SK-MEL-5 (cell line): ENCODE results near the gene ITPR3. TPM values are rescaled to one million over a fixed set of nuclear protein-coding genes. Genes with fewer than 3 reads are reported as not detected.

Experiments used
- DNase-seq: peaks from one replicate; pipeline ENCODE4 v3.0.0-alpha.2; 2016; ENCODE audit warnings: low read depth, low spot score
- in situ Hi-C: cut with HindIII; loops from 2 replicates; pipeline ENCODE4 v1.10.0; 2016; ENCODE audit warnings: low sequenced_read_pairs, high pct_unique_total_duplicates, low pct_unique_long_range_greater_than_20kb
- total RNA-seq: library from RNA; depleted of rRNA; stranded (reverse); fragments of >200 nt; shearing (Covaris generic); gene quantifications from 2 replicates; pipeline ENCODE4 v1.2.3, GENCODE V29; 2014

Gene ITPR3
- total RNA-seq, 1 experiment from 2014 or later: 4.3 TPM

GRCh38 chr6:33727932-33728331 is 106.8 kb downstream of the ITPR3 start:
- DNase-seq: no peak

GRCh38 chr6:33728438-33728837 is 107.3 kb downstream of the ITPR3 start:
- in situ Hi-C loops: no loop called here
- no peak for DNase-seq

More at GRCh38 chr6:33727932-33728331, 106.8 kb downstream of the ITPR3 start:
- in situ Hi-C loops: no loop called here

GRCh38 chr6:33729059-33729458 is 107.9 kb downstream of the ITPR3 start:
- DNase-seq: no peak
- in situ Hi-C loops: no loop called here

GRCh38 chr6:33730611-33731010 is 109.5 kb downstream of the ITPR3 start:
- in situ Hi-C loops: no loop called here
- no peak for DNase-seq

- in situ Hi-C loops: no loop called here
- no peak for DNase-seq
Measured at GRCh38 chr6:33731035-33731434, 109.9 kb downstream of the ITPR3 start.

- DNase-seq: no peak
- in situ Hi-C loops: no loop called here
Measured at GRCh38 chr6:33731751-33732282, 110.7 kb downstream of the ITPR3 start.

GRCh38 chr6:33732385-33732784 is 111.3 kb downstream of the ITPR3 start:
- in situ Hi-C loops: no loop called here
- DNase-seq: no peak

GRCh38 chr6:33732817-33733708 is 111.9 kb downstream of the ITPR3 start:
- no peak for DNase-seq
- in situ Hi-C loops: no loop called here

GRCh38 chr6:33733709-33734007 is 112.5 kb downstream of the ITPR3 start:
- in situ Hi-C loops: no loop called here
- no peak for DNase-seq

- DNase-seq: no peak
- in situ Hi-C loops: no loop called here
Measured at GRCh38 chr6:33735216-33735615, 114.1 kb downstream of the ITPR3 start.

GRCh38 chr6:33737267-33738026 is 116.3 kb downstream of the ITPR3 start:
- no peak for DNase-seq
- in situ Hi-C loops: no loop called here

GRCh38 chr6:33738153-33738552 is 117.0 kb downstream of the ITPR3 start:
- in situ Hi-C loops: no loop called here
- DNase-seq: no peak

GRCh38 chr6:33738879-33739278 is 117.8 kb downstream of the ITPR3 start:
- DNase-seq: no peak
- in situ Hi-C loops: no loop called here

- DNase-seq: no peak
- in situ Hi-C loops: no loop called here
Measured at GRCh38 chr6:33739571-33739970, 118.4 kb downstream of the ITPR3 start.

GRCh38 chr6:33740204-33740608 is 119.1 kb downstream of the ITPR3 start:
- no peak for DNase-seq

GRCh38 chr6:33740794-33741193 is 119.7 kb downstream of the ITPR3 start:
- in situ Hi-C loops: no loop called here

More at GRCh38 chr6:33740204-33740608, 119.1 kb downstream of the ITPR3 start:
- in situ Hi-C loops: no loop called here

GRCh38 chr6:33742092-33742491 is 121.0 kb downstream of the ITPR3 start:
- in situ Hi-C loops: no loop called here
- peak; percentile 2 for DNase-seq

More at GRCh38 chr6:33740794-33741193, 119.7 kb downstream of the ITPR3 start:
- no peak for DNase-seq

- no peak for DNase-seq
- in situ Hi-C loops: no loop called here
Measured at GRCh38 chr6:33742837-33743236, 121.7 kb downstream of the ITPR3 start.
